Measurements from ENCODE around the gene FEM1A.
"Not testable (repeated sequence)": the region's sequence is repeated elsewhere in the genome, so short reads cannot be mapped to it uniquely, and the experiment has no call there.

FEM1A gene

GRCh38 chr19:4791183-4792018, at the start of gene FEM1A:
TSS of gene FEM1A (plus strand) at chr19:4791734. CDS start at chr19:4791855, 121 bp downstream.
- no CpG with 5 or more reads among the region's 80 CpGs for WGBS (ENCODE audit: insufficient coverage, insufficient read length)
- Histone ChIP-seq H3K9me3 (ENCODE audit: control insufficient read depth, insufficient read depth, low read length) (no peaks in the 10 kb centered on the region), H3K36me3 (ENCODE audit: control insufficient read depth, insufficient read depth, low read length) (peaks cover 7% of the 10 kb centered on the region; the same call in 1 of the 2 replicates), H3K27ac (ENCODE audit: low read length) (no peak within 1 kb of the TSS), H3K27me3 (ENCODE audit: control insufficient read depth, insufficient read depth, low read length) (no peaks in the 10 kb centered on the region), H3K4me1 (ENCODE audit: control insufficient read depth, insufficient read depth, low read length) (no peaks in the 10 kb centered on the region), H3K4me3 (ENCODE audit: low read length) (peak within 1 kb of the TSS; percentile 95)
- peak; percentile 100 for DNase-seq (ENCODE audit: low read depth, low spot score)

GRCh38 chr19:4742723-4743646, 48.5 kb upstream of the FEM1A start:
- peaks cover 1% of the 10 kb centered on the region; the same call in 1 of the 2 replicates for H3K4me1 ChIP-seq (ENCODE audit: control insufficient read depth, insufficient read depth, low read length)

GRCh38 chr19:4744451-4745174, 46.9 kb upstream of the FEM1A start:
- Histone ChIP-seq H3K9me3 (ENCODE audit: control insufficient read depth, insufficient read depth, low read length) (no peaks in the 10 kb centered on the region), H3K36me3 (ENCODE audit: control insufficient read depth, insufficient read depth, low read length) (no peaks in the 10 kb centered on the region), H3K4me1 (ENCODE audit: control insufficient read depth, insufficient read depth, low read length) (0 out of 2 replicates have a peak, but pooled peaks cover 1% of the 10 kb centered on the region), H3K4me3 (ENCODE audit: low read length) (no peak overlapping the region), H3K27ac (ENCODE audit: low read length) (no peak overlapping the region), H3K27me3 (ENCODE audit: control insufficient read depth, insufficient read depth, low read length) (no peaks in the 10 kb centered on the region)
- no peak for DNase-seq (ENCODE audit: low read depth, low spot score)
- no CpG with 5 or more reads among the region's 8 CpGs for WGBS (ENCODE audit: insufficient coverage, insufficient read length)

More at GRCh38 chr19:4742723-4743646, 48.5 kb upstream of the FEM1A start:
- DNase-seq (ENCODE audit: low read depth, low spot score), result no peak
- no peaks in the 10 kb centered on the region for H3K27me3 ChIP-seq (ENCODE audit: control insufficient read depth, insufficient read depth, low read length)
- WGBS (ENCODE audit: insufficient coverage, insufficient read length), result no CpG with 5 or more reads among the region's 12 CpGs
- no peak overlapping the region for H3K27ac ChIP-seq (ENCODE audit: low read length)
- H3K36me3 ChIP-seq (ENCODE audit: control insufficient read depth, insufficient read depth, low read length), result no peaks in the 10 kb centered on the region
- H3K4me3 ChIP-seq (ENCODE audit: low read length), result no peak overlapping the region
- no peaks in the 10 kb centered on the region for H3K9me3 ChIP-seq (ENCODE audit: control insufficient read depth, insufficient read depth, low read length)

- not testable (repeated sequence) for H3K27ac ChIP-seq (ENCODE audit: low read length); H3K9me3 ChIP-seq (ENCODE audit: control insufficient read depth, insufficient read depth, low read length); H3K4me1 ChIP-seq (ENCODE audit: control insufficient read depth, insufficient read depth, low read length); H3K36me3 ChIP-seq (ENCODE audit: control insufficient read depth, insufficient read depth, low read length); H3K27me3 ChIP-seq (ENCODE audit: control insufficient read depth, insufficient read depth, low read length); H3K4me3 ChIP-seq (ENCODE audit: low read length); DNase-seq (ENCODE audit: low read depth, low spot score)
- no CpG with 5 or more reads among the region's 10 CpGs for WGBS (ENCODE audit: insufficient coverage, insufficient read length)
Measured at GRCh38 chr19:4745175-4745574, 46.4 kb upstream of the FEM1A start.

GRCh38 chr19:4745986-4746385, 45.5 kb upstream of the FEM1A start:
- Histone ChIP-seq H3K36me3 (ENCODE audit: control insufficient read depth, insufficient read depth, low read length) (no peaks in the 10 kb centered on the region), H3K9me3 (ENCODE audit: control insufficient read depth, insufficient read depth, low read length) (no peaks in the 10 kb centered on the region), H3K27me3 (ENCODE audit: control insufficient read depth, insufficient read depth, low read length) (no peaks in the 10 kb centered on the region), H3K4me3 (ENCODE audit: low read length) (no peak overlapping the region), H3K4me1 (ENCODE audit: control insufficient read depth, insufficient read depth, low read length) (0 out of 2 replicates have a peak, but pooled peaks cover 1% of the 10 kb centered on the region), H3K27ac (ENCODE audit: low read length) (no peak overlapping the region)
- no CpG with 5 or more reads among the region's 8 CpGs for WGBS (ENCODE audit: insufficient coverage, insufficient read length)
- no peak for DNase-seq (ENCODE audit: low read depth, low spot score)

GRCh38 chr19:4748185-4748584, 43.3 kb upstream of the FEM1A start:
- DNase-seq (ENCODE audit: low read depth, low spot score), result no peak
- H3K4me3 ChIP-seq (ENCODE audit: low read length), result no peak overlapping the region
- no peaks in the 10 kb centered on the region for H3K4me1 ChIP-seq (ENCODE audit: control insufficient read depth, insufficient read depth, low read length)
- no peaks in the 10 kb centered on the region for H3K36me3 ChIP-seq (ENCODE audit: control insufficient read depth, insufficient read depth, low read length)
- H3K27ac ChIP-seq (ENCODE audit: low read length), result no peak overlapping the region
- no peaks in the 10 kb centered on the region for H3K27me3 ChIP-seq (ENCODE audit: control insufficient read depth, insufficient read depth, low read length)
- no CpG with 5 or more reads among the region's 11 CpGs for WGBS (ENCODE audit: insufficient coverage, insufficient read length)
- no peaks in the 10 kb centered on the region for H3K9me3 ChIP-seq (ENCODE audit: control insufficient read depth, insufficient read depth, low read length)

GRCh38 chr19:4748589-4748988, 42.9 kb upstream of the FEM1A start:
- Histone ChIP-seq H3K4me1 (ENCODE audit: control insufficient read depth, insufficient read depth, low read length) (no peaks in the 10 kb centered on the region), H3K9me3 (ENCODE audit: control insufficient read depth, insufficient read depth, low read length) (no peaks in the 10 kb centered on the region), H3K27me3 (ENCODE audit: control insufficient read depth, insufficient read depth, low read length) (no peaks in the 10 kb centered on the region), H3K36me3 (ENCODE audit: control insufficient read depth, insufficient read depth, low read length) (no peaks in the 10 kb centered on the region), H3K4me3 (ENCODE audit: low read length) (no peak overlapping the region), H3K27ac (ENCODE audit: low read length) (no peak overlapping the region)
- no peak for DNase-seq (ENCODE audit: low read depth, low spot score)
- no CpG with 5 or more reads among the region's 9 CpGs for WGBS (ENCODE audit: insufficient coverage, insufficient read length)

- H3K27ac ChIP-seq (ENCODE audit: low read length), result no peak overlapping the region
- no peak for DNase-seq (ENCODE audit: low read depth, low spot score)
- no peaks in the 10 kb centered on the region for H3K9me3 ChIP-seq (ENCODE audit: control insufficient read depth, insufficient read depth, low read length)
- H3K4me3 ChIP-seq (ENCODE audit: low read length), result no peak overlapping the region
- H3K4me1 ChIP-seq (ENCODE audit: control insufficient read depth, insufficient read depth, low read length), result no peaks in the 10 kb centered on the region
- no CpG with 5 or more reads among the region's 18 CpGs for WGBS (ENCODE audit: insufficient coverage, insufficient read length)
- H3K27me3 ChIP-seq (ENCODE audit: control insufficient read depth, insufficient read depth, low read length), result no peaks in the 10 kb centered on the region
- no peaks in the 10 kb centered on the region for H3K36me3 ChIP-seq (ENCODE audit: control insufficient read depth, insufficient read depth, low read length)
Measured at GRCh38 chr19:4749870-4750590, 41.5 kb upstream of the FEM1A start.

- no peaks in the 10 kb centered on the region for H3K9me3 ChIP-seq (ENCODE audit: control insufficient read depth, insufficient read depth, low read length)
- WGBS (ENCODE audit: insufficient coverage, insufficient read length), result no CpG with 5 or more reads among the region's 6 CpGs
Measured at GRCh38 chr19:4754248-4754647, 37.3 kb upstream of the FEM1A start.

More at GRCh38 chr19:4754248-4754647, 37.3 kb upstream of the FEM1A start:
- H3K4me3 ChIP-seq (ENCODE audit: low read length), result no peak overlapping the region
- no peak for DNase-seq (ENCODE audit: low read depth, low spot score)
- no peak overlapping the region for H3K27ac ChIP-seq (ENCODE audit: low read length)
- H3K4me1 ChIP-seq (ENCODE audit: control insufficient read depth, insufficient read depth, low read length), result peaks cover under 1% of the 10 kb centered on the region
- H3K36me3 ChIP-seq (ENCODE audit: control insufficient read depth, insufficient read depth, low read length), result no peaks in the 10 kb centered on the region
- H3K27me3 ChIP-seq (ENCODE audit: control insufficient read depth, insufficient read depth, low read length), result peaks cover under 1% of the 10 kb centered on the region; the same call in 1 of the 2 replicates
